ENCODE data around the gene ATAD3A.
"Not testable (repeated sequence)": the region's sequence is repeated elsewhere in the genome, so short reads cannot be mapped to it uniquely, and the experiment has no call there.

The ATAD3A gene

DNA sequence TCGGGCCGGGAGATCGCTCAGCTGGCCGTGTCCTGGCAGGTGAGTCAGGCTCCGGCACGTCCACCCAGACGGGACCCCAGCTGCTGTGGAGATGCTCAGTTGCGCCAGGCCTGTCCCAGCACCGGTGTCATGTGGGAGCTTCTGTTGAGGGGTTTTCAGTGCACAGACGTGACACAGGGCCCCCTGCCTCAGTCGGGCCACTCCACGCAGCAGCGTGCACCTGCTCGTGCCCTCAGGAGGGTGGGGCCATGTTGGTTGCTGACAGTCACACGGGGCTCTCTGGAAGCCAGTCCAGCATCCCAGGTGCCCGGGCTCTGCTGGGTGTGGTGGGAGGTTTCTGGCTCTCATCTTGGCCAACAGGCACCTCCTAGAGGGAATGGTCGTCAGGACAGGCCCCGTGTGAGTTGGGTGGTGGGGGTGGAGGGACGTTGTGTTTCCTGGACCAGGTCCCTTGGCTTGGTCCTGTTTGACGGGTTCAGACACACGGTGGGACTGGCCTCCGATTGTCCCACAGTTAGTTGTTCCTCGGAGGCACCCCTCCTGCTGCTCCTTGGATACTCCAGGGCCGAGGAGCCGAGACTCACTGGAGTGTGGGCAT is 21.2 kb upstream of the ATAD3A start:
- CTCF ChIA-PET, result no interaction called here
- Histone ChIP-seq H3K9me3 (ENCODE audit: control insufficient read depth, insufficient read depth, low read depth, low read length) (no peaks in the 10 kb centered on the region), H3K4me1 (ENCODE audit: control insufficient read depth, insufficient read depth, low read length) (no peaks in the 10 kb centered on the region), H3K4me3 (ENCODE audit: low read depth, low read length) (no peak overlapping the region), H3K27ac (ENCODE audit: extremely low read depth, low read depth, low read length) (no peak overlapping the region), H3K36me3 (ENCODE audit: control insufficient read depth in 2 of 2, insufficient read depth in 1 of 2, low read length in 2 of 2) (peaks cover 21 to 90% of the 10 kb centered on the region in 2 experiments; a peak in 2 of 3 replicates)
- no peak for TF ChIP-seq SP7 (tag by site-specific recombination; IDR thresholded peaks at IDR 0.05)
- TF ChIP-seq ZNF416 (tag by site-specific recombination; IDR thresholded peaks at IDR 0.05), result no peak
- TF ChIP-seq ZNF785 (tag by site-specific recombination; IDR thresholded peaks at IDR 0.05), result no peak
- TF ChIP-seq REPIN1 (tag by site-specific recombination; IDR thresholded peaks at IDR 0.05; ENCODE audit: low read depth), result no peak
- TF ChIP-seq, protein P1, sequence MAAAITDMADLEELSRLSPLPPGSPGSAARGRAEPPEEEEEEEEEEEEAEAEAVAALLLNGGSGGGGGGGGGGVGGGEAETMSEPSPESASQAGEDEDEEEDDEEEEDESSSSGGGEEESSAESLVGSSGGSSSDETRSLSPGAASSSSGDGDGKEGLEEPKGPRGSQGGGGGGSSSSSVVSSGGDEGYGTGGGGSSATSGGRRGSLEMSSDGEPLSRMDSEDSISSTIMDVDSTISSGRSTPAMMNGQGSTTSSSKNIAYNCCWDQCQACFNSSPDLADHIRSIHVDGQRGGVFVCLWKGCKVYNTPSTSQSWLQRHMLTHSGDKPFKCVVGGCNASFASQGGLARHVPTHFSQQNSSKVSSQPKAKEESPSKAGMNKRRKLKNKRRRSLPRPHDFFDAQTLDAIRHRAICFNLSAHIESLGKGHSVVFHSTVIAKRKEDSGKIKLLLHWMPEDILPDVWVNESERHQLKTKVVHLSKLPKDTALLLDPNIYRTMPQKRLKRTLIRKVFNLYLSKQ (tag by site-specific recombination; IDR thresholded peaks at IDR 0.05; ENCODE audit: borderline replicate concordance), result no peak
- TF ChIP-seq KLF16 (tag by site-specific recombination; IDR thresholded peaks at IDR 0.05), result no peak
- no peak for TF ChIP-seq ZNF610 (tag by site-specific recombination; IDR thresholded peaks at IDR 0.05; ENCODE audit: borderline replicate concordance)
- TF ChIP-seq MZF1 (tag by site-specific recombination; IDR thresholded peaks at IDR 0.05; ENCODE audit: borderline replicate concordance), result no peak
- no peak for TF ChIP-seq ZFP69B (tag by site-specific recombination; IDR thresholded peaks at IDR 0.05)
- no peak for TF ChIP-seq ZNF302 (tag by site-specific recombination; IDR thresholded peaks at IDR 0.05; ENCODE audit: low read depth)
- TF ChIP-seq SCRT2 (tag by site-specific recombination; IDR thresholded peaks at IDR 0.05), result no peak
- no peak for TF ChIP-seq ZNF404 (tag by site-specific recombination; IDR thresholded peaks at IDR 0.05)
- TF ChIP-seq, protein P2, sequence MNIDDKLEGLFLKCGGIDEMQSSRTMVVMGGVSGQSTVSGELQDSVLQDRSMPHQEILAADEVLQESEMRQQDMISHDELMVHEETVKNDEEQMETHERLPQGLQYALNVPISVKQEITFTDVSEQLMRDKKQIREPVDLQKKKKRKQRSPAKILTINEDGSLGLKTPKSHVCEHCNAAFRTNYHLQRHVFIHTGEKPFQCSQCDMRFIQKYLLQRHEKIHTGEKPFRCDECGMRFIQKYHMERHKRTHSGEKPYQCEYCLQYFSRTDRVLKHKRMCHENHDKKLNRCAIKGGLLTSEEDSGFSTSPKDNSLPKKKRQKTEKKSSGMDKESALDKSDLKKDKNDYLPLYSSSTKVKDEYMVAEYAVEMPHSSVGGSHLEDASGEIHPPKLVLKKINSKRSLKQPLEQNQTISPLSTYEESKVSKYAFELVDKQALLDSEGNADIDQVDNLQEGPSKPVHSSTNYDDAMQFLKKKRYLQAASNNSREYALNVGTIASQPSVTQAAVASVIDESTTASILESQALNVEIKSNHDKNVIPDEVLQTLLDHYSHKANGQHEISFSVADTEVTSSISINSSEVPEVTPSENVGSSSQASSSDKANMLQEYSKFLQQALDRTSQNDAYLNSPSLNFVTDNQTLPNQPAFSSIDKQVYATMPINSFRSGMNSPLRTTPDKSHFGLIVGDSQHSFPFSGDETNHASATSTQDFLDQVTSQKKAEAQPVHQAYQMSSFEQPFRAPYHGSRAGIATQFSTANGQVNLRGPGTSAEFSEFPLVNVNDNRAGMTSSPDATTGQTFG (tag by site-specific recombination; IDR thresholded peaks at IDR 0.05; ENCODE audit: borderline replicate concordance), result no peak
- no peak for TF ChIP-seq OVOL3 (tag by site-specific recombination; IDR thresholded peaks at IDR 0.05)
- no peak for TF ChIP-seq ZSCAN23 (tag by site-specific recombination; IDR thresholded peaks at IDR 0.05)
- TF ChIP-seq ZNF175 (tag by site-specific recombination; IDR thresholded peaks at IDR 0.05), result no peak
- no peak for TF ChIP-seq GLI4 (tag by site-specific recombination; IDR thresholded peaks at IDR 0.05)
- TF ChIP-seq, protein P3, sequence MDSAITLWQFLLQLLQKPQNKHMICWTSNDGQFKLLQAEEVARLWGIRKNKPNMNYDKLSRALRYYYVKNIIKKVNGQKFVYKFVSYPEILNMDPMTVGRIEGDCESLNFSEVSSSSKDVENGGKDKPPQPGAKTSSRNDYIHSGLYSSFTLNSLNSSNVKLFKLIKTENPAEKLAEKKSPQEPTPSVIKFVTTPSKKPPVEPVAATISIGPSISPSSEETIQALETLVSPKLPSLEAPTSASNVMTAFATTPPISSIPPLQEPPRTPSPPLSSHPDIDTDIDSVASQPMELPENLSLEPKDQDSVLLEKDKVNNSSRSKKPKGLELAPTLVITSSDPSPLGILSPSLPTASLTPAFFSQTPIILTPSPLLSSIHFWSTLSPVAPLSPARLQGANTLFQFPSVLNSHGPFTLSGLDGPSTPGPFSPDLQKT (IDR thresholded peaks at IDR 0.05; ENCODE audit: borderline replicate concordance, low read depth, low read length), result no peak
- POLR2A ChIA-PET, result no interaction called here

DNA sequence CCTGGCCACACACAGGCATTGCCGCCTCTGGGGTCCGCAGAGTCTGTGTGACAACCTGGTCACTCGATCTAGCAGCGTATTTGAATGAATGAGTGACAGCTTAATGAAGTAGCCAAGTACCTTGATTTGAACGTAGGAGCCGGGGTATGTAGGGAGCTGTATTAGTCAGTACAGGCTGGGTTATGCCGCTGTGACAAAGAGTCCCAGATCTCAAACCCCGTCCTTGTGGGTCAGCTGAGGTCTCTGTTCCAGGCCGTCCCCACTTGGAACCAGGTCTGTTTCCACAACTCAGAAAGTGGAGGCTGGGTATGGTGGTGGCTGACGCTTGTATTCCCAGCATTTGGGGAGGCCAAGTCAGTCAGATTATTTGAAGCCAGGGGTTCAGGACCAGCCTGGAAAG is 20.4 kb upstream of the ATAD3A start:
- Histone ChIP-seq H3K4me3 (ENCODE audit: low read depth, low read length) (no peak overlapping the region), H3K4me1 (ENCODE audit: control insufficient read depth, insufficient read depth, low read length) (no peaks in the 10 kb centered on the region), H3K36me3 (ENCODE audit: control insufficient read depth in 2 of 2, insufficient read depth in 1 of 2, low read length in 2 of 2) (peaks cover 21 to 90% of the 10 kb centered on the region in 2 experiments; a peak in 2 of 3 replicates), H3K9me3 (ENCODE audit: control insufficient read depth, insufficient read depth, low read depth, low read length) (no peaks in the 10 kb centered on the region), H3K27ac (ENCODE audit: extremely low read depth, low read depth, low read length) (no peak overlapping the region)
- POLR2A ChIA-PET, result no interaction called here
- TF ChIP-seq RBAK (tag by site-specific recombination; IDR thresholded peaks at IDR 0.05), result peak; percentile 72; the same call in 1 of the 2 replicates
- TF ChIP-seq, protein P4, sequence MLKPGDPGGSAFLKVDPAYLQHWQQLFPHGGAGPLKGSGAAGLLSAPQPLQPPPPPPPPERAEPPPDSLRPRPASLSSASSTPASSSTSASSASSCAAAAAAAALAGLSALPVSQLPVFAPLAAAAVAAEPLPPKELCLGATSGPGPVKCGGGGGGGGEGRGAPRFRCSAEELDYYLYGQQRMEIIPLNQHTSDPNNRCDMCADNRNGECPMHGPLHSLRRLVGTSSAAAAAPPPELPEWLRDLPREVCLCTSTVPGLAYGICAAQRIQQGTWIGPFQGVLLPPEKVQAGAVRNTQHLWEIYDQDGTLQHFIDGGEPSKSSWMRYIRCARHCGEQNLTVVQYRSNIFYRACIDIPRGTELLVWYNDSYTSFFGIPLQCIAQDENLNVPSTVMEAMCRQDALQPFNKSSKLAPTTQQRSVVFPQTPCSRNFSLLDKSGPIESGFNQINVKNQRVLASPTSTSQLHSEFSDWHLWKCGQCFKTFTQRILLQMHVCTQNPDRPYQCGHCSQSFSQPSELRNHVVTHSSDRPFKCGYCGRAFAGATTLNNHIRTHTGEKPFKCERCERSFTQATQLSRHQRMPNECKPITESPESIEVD (tag by site-specific recombination; IDR thresholded peaks at IDR 0.05), result no peak
- TF ChIP-seq KLF10 (tag by site-specific recombination; IDR thresholded peaks at IDR 0.05), result no peak
- TF ChIP-seq, protein P5, sequence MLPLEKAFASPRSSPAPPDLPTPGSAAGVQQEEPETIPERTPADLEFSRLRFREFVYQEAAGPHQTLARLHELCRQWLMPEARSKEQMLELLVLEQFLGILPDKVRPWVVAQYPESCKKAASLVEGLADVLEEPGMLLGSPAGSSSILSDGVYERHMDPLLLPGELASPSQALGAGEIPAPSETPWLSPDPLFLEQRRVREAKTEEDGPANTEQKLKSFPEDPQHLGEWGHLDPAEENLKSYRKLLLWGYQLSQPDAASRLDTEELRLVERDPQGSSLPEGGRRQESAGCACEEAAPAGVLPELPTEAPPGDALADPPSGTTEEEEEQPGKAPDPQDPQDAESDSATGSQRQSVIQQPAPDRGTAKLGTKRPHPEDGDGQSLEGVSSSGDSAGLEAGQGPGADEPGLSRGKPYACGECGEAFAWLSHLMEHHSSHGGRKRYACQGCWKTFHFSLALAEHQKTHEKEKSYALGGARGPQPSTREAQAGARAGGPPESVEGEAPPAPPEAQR (tag by site-specific recombination; IDR thresholded peaks at IDR 0.05), result no peak
- TF ChIP-seq ZNF114 (tag by site-specific recombination; IDR thresholded peaks at IDR 0.05), result no peak
- CTCF ChIA-PET, result interaction anchor here (0.8 kb wide), 1 partner anchor 251 kb away, joined by 3 read pairs; no protein-coding TSS in a partner anchor

DNA sequence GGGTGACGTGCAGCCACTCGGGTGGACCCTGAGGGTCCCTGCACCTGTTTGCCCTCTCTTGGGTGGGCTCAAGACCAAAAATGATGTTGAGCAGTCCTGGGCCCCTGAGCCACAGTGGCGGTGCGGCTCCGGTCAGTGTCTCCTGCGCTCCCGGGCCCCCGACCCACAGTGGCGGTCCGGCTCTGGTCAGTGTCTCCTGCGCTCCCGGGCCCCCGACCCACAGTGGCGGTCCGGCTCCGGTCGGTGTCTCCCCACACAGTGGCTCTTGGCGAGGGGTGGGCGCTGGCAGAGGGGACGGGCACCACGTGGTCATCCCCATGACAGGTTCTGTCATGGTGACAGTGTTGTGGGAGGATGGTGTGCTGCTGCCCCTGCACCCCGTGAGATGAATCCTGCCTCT is 17.7 kb upstream of the ATAD3A start:
- H3K27ac ChIP-seq (ENCODE audit: extremely low read depth, low read depth, low read length); H3K9me3 ChIP-seq (ENCODE audit: control insufficient read depth, insufficient read depth, low read depth, low read length); H3K4me3 ChIP-seq (ENCODE audit: low read depth, low read length); H3K4me1 ChIP-seq (ENCODE audit: control insufficient read depth, insufficient read depth, low read length); POLR2A ChIA-PET: not testable (repeated sequence)
- peaks cover 13 to 66% of the 10 kb centered on the region in 2 experiments; a peak in 2 of 3 replicates for H3K36me3 ChIP-seq (ENCODE audit: control insufficient read depth in 2 of 2, insufficient read depth in 1 of 2, low read length in 2 of 2)
- CTCF ChIA-PET, result interaction anchor here (2.6 kb wide), 1 partner anchor 11 kb away, joined by 9 read pairs; no protein-coding TSS in a partner anchor
